Endothelial cell of umbilical vein (primary cell): ENCODE measurements around the gene AKAP6. TPM values are rescaled to one million over a fixed set of nuclear protein-coding genes. Genes with fewer than 3 reads are reported as not detected.

ENCODE experiments used
- BruUV-seq: library from RNA; stranded (reverse); fragments of 400-500 nt; replicated peaks from 2 replicates; lab custom pipeline; 2021; lab: Mats Ljungman, UMichigan
- CTCF ChIA-PET: fragments of 300-600, 350-600 bp; sonication (Branson Sonifier 250); formaldehyde crosslinking; loops from one replicate; lab custom pipeline; 2021; ENCODE audit warnings: antibody characterized with exemption, inconsistent platforms; lab: Charles Lee
- POLR2A ChIA-PET: fragments of 300-600, 350-600 bp; sonication (Branson Sonifier 250); formaldehyde crosslinking; loops from one replicate; lab custom pipeline; 2021; ENCODE audit warnings: antibody characterized with exemption, inconsistent platforms; lab: Charles Lee
- DNase-seq: peaks from one replicate; pipeline ENCODE4 v3.0.0-alpha.2; 2011; ENCODE audit warnings: low read depth, low spot score
- FAIRE-seq: peaks from 2 replicates; lab custom pipeline; 2011; peaks lifted over from hg19 to GRCh38; lab: Jason Lieb, UNC
- H2AFZ ChIP-seq: 2 replicates; pipeline ENCODE4 v1.6.0; 2012; ENCODE audit warnings: low read depth, low read length, control low read depth, inconsistent platforms
- H3K27ac ChIP-seq: 2 replicates; pipeline ENCODE4 v1.5.1; 2011; ENCODE audit warnings: low read depth, mild to moderate bottlenecking, control low read depth, low read length, moderate library complexity; ENCODE audit not compliant: insufficient read depth
- H3K27me3 ChIP-seq, 2 experiments: 2 replicates each; pipeline versions ENCODE4 v1.6.0 to v1.6.1; 2011; ENCODE audit warnings: low read length in 2 of 2, mixed read lengths in 1 of 2; ENCODE audit not compliant: control insufficient read depth in 2 of 2, insufficient read depth in 2 of 2
- H3K36me3 ChIP-seq, 2 experiments: 2 replicates in 1 of 2; 3 replicates in 1 of 2; pipeline ENCODE4 v1.5.1; 2011; ENCODE audit warnings: low read length in 2 of 2, mild to moderate bottlenecking in 1 of 2, moderate library complexity in 1 of 2; ENCODE audit not compliant: control insufficient read depth in 2 of 2, insufficient read depth in 2 of 2; ENCODE audit errors: extremely low read depth in 1 of 2
- H3K4me1 ChIP-seq: 3 replicates; pipeline ENCODE4 v1.5.1; 2011; ENCODE audit warnings: mild to moderate bottlenecking, low read length; ENCODE audit not compliant: control insufficient read depth, insufficient read depth; ENCODE audit errors: extremely low read depth
- H3K4me2 ChIP-seq: 2 replicates; pipeline ENCODE4 v1.6.1; 2011; ENCODE audit warnings: low read length, control low read depth, mixed read lengths; ENCODE audit not compliant: insufficient read depth
- H3K4me3 ChIP-seq, 3 experiments: fragments of 200-600 bp in 1 of 3; sonication (generic), shearing (Covaris generic) in 1 of 3; replicated peaks in 1 of 3; 2 replicates each; pipeline ENCODE4 v1.5.1; 2011 to 2016; ENCODE audit warnings: control low read depth in 3 of 3, low read length in 3 of 3, mild to moderate bottlenecking in 2 of 3, inconsistent platforms in 1 of 3, low read depth in 1 of 3, moderate library complexity in 1 of 3; ENCODE audit not compliant: insufficient read depth in 1 of 3
- H3K79me2 ChIP-seq: 2 replicates; pipeline ENCODE4 v1.6.0; 2012; ENCODE audit warnings: low read length, inconsistent platforms; ENCODE audit not compliant: control insufficient read depth, insufficient read depth
- H3K9ac ChIP-seq: replicated peaks from 2 replicates; pipeline ENCODE3; 2011; ENCODE audit warnings: low read length, control low read depth; ENCODE audit not compliant: insufficient read depth; ENCODE audit errors: extremely low read depth
- H3K9me1 ChIP-seq: replicated peaks from 3 replicates; pipeline ENCODE4 v1.6.0; 2011; ENCODE audit warnings: mild to moderate bottlenecking, low read length; ENCODE audit not compliant: control insufficient read depth, insufficient read depth; ENCODE audit errors: extremely low read depth
- H3K9me3 ChIP-seq: replicated peaks from 2 replicates; pipeline ENCODE4 v1.5.1; 2012; ENCODE audit warnings: low read length, inconsistent platforms; ENCODE audit not compliant: control insufficient read depth, insufficient read depth
- H4K20me1 ChIP-seq: replicated peaks from 2 replicates; pipeline ENCODE3; 2011; ENCODE audit warnings: mild to moderate bottlenecking, low read length; ENCODE audit not compliant: control insufficient read depth, insufficient read depth; ENCODE audit errors: extremely low read depth
- EZH2 ChIP-seq: IDR thresholded peaks from 2 replicates; pipeline ENCODE4 v1.6.1; 2012; ENCODE audit warnings: borderline replicate concordance, low read depth, mild to moderate bottlenecking, moderate library complexity, low read length, inconsistent platforms; ENCODE audit not compliant: severe bottlenecking
- FOS ChIP-seq: IDR thresholded peaks from 2 replicates; pipeline ENCODE4 v1.6.1; 2011; ENCODE audit warnings: mild to moderate bottlenecking, low read length, moderate library complexity, borderline replicate concordance; ENCODE audit not compliant: insufficient read depth
- GATA2 ChIP-seq: IDR thresholded peaks from 2 replicates; pipeline ENCODE4 v1.7.0; 2011; ENCODE audit warnings: low read depth, mild to moderate bottlenecking, moderate library complexity, mixed read lengths, low read length; ENCODE audit not compliant: insufficient read length, insufficient read depth
- JUN ChIP-seq: IDR thresholded peaks from 2 replicates; pipeline ENCODE4 v1.6.1; 2011; ENCODE audit warnings: borderline replicate concordance, low read depth; ENCODE audit not compliant: insufficient read length, insufficient read depth
- MYC ChIP-seq: IDR thresholded peaks from one replicate; pipeline ENCODE4 v1.6.1; 2011; ENCODE audit warnings: mild to moderate bottlenecking, low read depth, low read length
- POLR2A ChIP-seq: IDR thresholded peaks from 2 replicates; pipeline ENCODE4 v1.6.1; 2012; ENCODE audit warnings: low read depth, mild to moderate bottlenecking, control low read depth, low read length
- POLR2AphosphoS5 ChIP-seq: IDR thresholded peaks from 2 replicates; pipeline ENCODE4 v1.6.1; 2012; ENCODE audit warnings: low read depth, mild to moderate bottlenecking, control low read depth, low read length, moderate library complexity; ENCODE audit not compliant: insufficient read depth
- dilution Hi-C: fragments of 300-500 bp; cut with MboI; formaldehyde crosslinking; loops from one replicate; pipeline ENCODE4 v1.15.0; 2019; ENCODE audit warnings: low sequenced_read_pairs; ENCODE audit not compliant: extremely low pct_ligation_motif_present
- intact Hi-C: fragments of 100-400 bp; cut with micrococcal nuclease; formaldehyde crosslinking; loops from one replicate; pipeline ENCODE4 v1.10.0; 2022
- polyA plus RNA-seq, 4 experiments: library from polyadenylated mRNA; depleted of rRNA in 3 of 4; stranded (reverse) in 3 of 4; unstranded in 1 of 4; fragments of >200 nt; gene quantifications; 2 replicates each; pipeline versions ENCODE4 v1.2.1 to v1.2.3, GENCODE V29; 2011 to 2012; ENCODE audit warnings: missing spikeins in 1 of 4
- total RNA-seq: library from RNA; stranded (reverse); gene quantifications from 2 replicates; pipeline ENCODE4 v1.2.3, GENCODE V29; 2021
- TF ChIP-seq, protein P1 (sequence below), 2 donors: IDR thresholded peaks; 1 replicate in 1 of 2; 2 replicates in 1 of 2; pipeline ENCODE4 v1.5.1; 2011; ENCODE audit warnings: low read length in 2 of 2, mild to moderate bottlenecking in 2 of 2, moderate library complexity in 2 of 2, control low read depth in 1 of 2, inconsistent platforms in 1 of 2, low read depth in 1 of 2; ENCODE audit not compliant: insufficient read depth in 1 of 2; ENCODE audit errors: extremely low read depth in 1 of 2
- TF ChIP-seq, protein P2 (sequence below): IDR thresholded peaks from 2 replicates; pipeline ENCODE4 v1.6.1; 2011; ENCODE audit not compliant: insufficient read depth, insufficient read length

Gene AKAP6
- total and polyA plus RNA-seq, 2 donors (not counting 3 experiments of a cell fraction or from before 2014, with no cell fraction given): 0.03 to 0.49 TPM

DNA sequence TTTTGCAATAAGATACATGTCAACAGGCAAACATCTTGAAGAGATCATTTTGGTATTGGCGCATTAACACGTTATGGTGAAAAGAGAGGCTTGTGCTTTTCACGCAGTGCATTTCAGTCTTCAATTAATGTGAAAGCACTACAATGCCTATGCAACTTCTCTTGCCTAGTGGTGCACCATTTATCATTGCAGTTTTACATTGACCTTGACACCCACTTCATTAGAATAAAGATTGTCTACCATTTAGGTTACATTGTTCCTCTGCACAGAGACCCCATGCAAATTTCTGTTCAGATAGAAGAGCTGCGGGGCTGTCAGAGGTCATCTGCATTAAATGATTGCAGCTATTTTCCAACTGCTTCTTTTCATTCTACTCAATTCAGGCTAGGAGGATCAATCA, 397.4 kb downstream of the AKAP6 start:
- TF ChIP-seq FOS: no peak
- no peaks in the 10 kb centered on the region for H3K36me3 ChIP-seq
- H2AFZ ChIP-seq: no peak overlapping the region
- DNase-seq (no peak), FAIRE-seq (no peak)
- no peaks in the 10 kb centered on the region for H4K20me1 ChIP-seq
- no peaks in the 10 kb centered on the region for H3K27me3 ChIP-seq
- CTCF ChIA-PET: no interaction called here
- H3K9me1 ChIP-seq: no peaks in the 10 kb centered on the region
- intact Hi-C loops (no loop called here), dilution Hi-C loops (no loop called here)
- H3K27ac ChIP-seq: no peak overlapping the region
- no peaks in the 10 kb centered on the region for H3K9me3 ChIP-seq
- no TSS peak for BruUV-seq
- no peaks in the 10 kb centered on the region for H3K4me1 ChIP-seq
- POLR2A ChIA-PET: no interaction called here
- H3K79me2 ChIP-seq: no peaks in the 10 kb centered on the region
- H3K4me3 ChIP-seq: no peak overlapping the region
- H3K4me2 ChIP-seq: no peak overlapping the region
- no peak overlapping the region for H3K9ac ChIP-seq

DNA sequence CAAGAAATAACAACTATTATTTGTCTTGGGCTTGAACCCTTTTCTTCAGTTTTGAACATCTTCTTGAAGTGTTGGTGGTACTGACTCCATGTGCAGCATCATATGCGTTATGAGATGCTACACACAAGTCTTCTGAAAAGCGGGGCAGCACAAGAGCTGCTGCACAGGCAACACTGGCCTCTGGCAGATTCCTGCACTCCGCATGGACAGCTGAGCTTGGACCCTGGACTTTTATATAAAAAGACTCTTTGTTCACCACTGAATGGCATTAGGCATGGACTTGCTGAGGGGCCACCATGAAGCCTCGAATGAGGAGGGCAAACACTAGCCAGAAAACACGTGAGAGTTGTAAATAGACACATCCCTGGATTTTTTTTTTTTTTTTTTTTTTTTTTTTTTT, 398.7 kb downstream of the AKAP6 start:
- DNase-seq (no peak), FAIRE-seq (no peak)
- H2AFZ ChIP-seq: no peak overlapping the region
- no peak overlapping the region for H3K4me3 ChIP-seq
- H3K9ac ChIP-seq: no peak overlapping the region
- CTCF ChIA-PET: no interaction called here
- POLR2A ChIA-PET: no interaction called here
- intact Hi-C loops (no loop called here), dilution Hi-C loops (no loop called here)
- no peaks in the 10 kb centered on the region for H3K9me1 ChIP-seq
- H3K4me2 ChIP-seq: no peak overlapping the region
- no peaks in the 10 kb centered on the region for H3K27me3 ChIP-seq
- H3K36me3 ChIP-seq: no peaks in the 10 kb centered on the region
- TF ChIP-seq JUN (no peak), MYC (no peak), EZH2 (no peak), GATA2 (no peak), FOS (no peak), POLR2A (no peak), POLR2AphosphoS5 (no peak)
- TF ChIP-seq, protein P1, sequence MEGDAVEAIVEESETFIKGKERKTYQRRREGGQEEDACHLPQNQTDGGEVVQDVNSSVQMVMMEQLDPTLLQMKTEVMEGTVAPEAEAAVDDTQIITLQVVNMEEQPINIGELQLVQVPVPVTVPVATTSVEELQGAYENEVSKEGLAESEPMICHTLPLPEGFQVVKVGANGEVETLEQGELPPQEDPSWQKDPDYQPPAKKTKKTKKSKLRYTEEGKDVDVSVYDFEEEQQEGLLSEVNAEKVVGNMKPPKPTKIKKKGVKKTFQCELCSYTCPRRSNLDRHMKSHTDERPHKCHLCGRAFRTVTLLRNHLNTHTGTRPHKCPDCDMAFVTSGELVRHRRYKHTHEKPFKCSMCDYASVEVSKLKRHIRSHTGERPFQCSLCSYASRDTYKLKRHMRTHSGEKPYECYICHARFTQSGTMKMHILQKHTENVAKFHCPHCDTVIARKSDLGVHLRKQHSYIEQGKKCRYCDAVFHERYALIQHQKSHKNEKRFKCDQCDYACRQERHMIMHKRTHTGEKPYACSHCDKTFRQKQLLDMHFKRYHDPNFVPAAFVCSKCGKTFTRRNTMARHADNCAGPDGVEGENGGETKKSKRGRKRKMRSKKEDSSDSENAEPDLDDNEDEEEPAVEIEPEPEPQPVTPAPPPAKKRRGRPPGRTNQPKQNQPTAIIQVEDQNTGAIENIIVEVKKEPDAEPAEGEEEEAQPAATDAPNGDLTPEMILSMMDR (IDR thresholded peaks at IDR 0.05; ENCODE audit: extremely low read depth in 1 of 2, insufficient read depth in 1 of 2, low read depth in 1 of 2, low read length in 2 of 2): no peak
- TF ChIP-seq, protein P2, sequence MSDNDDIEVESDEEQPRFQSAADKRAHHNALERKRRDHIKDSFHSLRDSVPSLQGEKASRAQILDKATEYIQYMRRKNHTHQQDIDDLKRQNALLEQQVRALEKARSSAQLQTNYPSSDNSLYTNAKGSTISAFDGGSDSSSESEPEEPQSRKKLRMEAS: no peak
- no peaks in the 10 kb centered on the region for H3K9me3 ChIP-seq
- H4K20me1 ChIP-seq: no peaks in the 10 kb centered on the region
- H3K79me2 ChIP-seq: no peaks in the 10 kb centered on the region
- no peaks in the 10 kb centered on the region for H3K4me1 ChIP-seq
- BruUV-seq: no TSS peak
- no peak overlapping the region for H3K27ac ChIP-seq
